ENCODE results near the gene MYO10.
"Not testable (repeated sequence)": the region's sequence is repeated elsewhere in the genome, so short reads cannot be mapped to it uniquely, and the experiment has no call there.

Gene MYO10

DNA sequence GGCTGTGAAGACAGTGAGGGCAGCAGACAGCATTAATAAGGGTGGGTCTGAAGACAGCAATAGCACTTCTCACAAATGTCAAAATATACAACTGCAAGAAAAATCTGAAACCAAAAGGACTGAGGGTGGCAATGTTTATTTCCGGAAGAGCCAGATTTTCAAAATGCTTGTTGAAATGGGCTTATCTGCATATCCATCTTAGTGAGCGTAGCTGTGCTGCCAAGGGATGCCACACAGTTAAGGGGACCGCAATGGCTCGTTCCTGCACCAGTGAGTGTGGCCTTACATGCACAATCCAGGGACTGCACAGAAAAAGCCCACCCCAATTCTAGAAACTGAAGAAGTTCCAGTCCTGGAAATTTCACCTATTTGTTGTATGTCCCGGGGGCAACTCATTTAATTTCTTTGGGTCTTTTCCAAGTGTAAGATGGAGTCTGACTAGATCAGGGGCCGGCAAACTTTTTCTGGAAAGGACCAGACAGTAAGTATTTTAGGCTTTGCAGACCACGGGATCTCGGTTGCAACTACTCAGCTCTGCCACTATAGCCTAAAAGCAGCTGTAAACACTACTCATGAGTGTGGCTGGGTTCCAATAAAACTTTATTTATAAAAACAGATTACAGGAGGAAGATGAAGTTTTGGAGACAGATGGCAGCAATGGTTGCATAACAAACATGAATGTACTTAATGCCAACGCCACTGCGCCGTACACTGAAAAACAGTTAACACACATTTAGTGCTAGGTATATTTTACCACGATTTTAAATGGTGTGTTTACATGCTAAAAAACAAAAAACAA, 154.1 kb downstream of the MYO10 start:
- no peak for DNase-seq (ENCODE audit: low read depth)

DNA sequence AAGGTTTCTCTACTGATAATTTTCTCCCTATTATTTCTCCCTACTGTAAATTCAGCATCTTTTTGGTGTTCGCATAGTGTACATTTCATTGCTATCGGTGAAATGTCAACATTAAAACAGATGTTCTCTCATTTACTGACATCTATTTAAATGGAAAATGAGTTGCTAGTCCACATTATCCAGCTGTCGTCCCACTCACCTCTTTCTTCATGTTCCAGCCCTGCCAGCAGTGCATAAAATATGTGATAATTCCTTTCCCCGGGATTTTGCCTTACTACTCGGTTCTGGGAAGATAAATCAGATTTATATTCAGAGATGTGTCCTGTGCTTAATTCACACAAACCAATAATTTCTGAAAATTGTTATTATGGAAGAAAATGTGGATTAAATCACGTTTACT, 155.8 kb downstream of the MYO10 start:
- DNase-seq (ENCODE audit: low read depth): no peak

DNA sequence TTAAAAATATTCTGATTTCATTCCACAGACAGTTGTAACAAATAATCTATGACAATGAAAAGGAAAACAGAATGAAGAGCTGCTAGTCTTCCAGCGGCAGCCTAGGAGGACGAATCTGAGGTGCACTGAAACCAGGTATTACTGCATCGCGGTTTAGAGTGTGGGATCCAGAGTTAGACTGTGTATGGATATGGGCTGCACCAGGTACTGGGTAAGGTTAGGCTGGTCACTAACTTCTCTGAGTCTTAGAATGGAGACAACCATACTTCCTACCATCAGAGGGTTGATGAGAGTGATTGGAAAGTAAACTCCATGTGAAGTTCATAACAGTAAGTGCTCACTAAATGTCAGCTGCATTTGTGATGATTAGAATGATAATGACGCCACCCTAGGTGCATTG, 158.7 kb downstream of the MYO10 start:
- DNase-seq (ENCODE audit: low read depth): no peak

DNA sequence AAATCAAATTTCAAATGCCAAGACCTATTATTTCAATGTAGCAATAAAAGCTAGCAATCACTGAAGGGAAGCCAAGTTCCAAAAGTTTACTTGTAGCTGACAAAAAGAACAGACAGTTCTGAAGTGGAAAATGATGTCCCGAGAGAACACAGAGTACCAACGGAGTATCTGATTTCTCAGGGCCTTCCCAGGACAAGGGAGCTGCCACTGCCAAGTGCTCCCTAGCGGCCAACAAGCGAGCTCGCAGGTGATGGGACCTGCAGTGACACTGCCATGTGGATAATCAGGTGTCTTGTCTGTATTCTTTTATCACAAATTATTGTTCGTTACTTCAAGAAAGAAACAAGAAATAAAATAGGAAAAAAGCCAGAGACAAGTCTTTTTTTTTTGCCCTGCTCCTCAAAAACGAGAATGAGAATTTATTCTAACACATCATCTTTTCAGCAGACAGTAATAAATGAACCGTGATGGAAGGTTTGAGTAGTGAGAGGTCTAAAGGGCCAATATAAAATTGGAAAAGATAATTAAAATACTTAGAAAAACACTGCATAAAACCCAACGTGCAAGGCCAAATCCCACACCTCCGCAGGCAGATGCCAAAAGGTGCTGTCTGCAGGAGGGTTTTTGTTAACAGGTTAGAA, 159.4 kb downstream of the MYO10 start:
- DNase-seq (ENCODE audit: low read depth): no peak

DNA sequence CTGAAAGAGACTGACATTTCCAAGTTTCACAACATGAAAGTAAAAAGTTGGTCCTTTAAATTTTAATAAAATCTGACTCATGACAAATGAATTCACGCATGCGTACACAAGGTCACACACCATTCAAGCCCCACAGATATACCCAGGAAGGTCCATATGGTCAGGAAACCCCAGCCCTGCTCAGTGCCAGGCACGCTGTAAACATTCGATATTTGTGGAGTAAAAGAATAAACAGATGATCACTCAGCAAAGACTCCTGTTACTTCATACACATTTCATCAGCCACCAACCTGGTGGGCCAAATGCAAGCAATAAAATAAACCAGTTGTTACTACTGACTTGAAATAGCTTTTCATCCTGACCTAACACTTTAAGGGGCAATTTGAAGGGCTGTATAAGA, 161.3 kb downstream of the MYO10 start:
- DNase-seq (ENCODE audit: low read depth): no peak

DNA sequence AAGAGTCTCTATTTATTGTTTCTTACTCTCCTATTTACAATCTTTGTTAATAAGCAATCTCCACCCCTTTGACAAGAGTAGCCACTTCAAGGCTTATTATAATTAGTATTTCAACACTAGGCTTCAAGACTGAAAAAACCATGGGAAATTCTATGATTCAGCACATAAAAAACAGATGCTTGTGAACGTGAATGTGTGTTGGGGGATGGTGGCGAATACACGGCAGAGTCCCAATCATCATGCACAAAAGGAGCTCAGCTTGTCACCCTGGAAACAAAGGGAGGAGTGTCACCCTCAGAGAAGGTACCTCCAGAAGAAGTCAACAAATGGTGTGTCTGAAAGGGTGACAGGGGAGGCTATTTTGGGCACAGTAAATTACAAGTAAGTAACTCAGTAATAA, 162.1 kb downstream of the MYO10 start:
- DNase-seq (ENCODE audit: low read depth): no peak

DNA sequence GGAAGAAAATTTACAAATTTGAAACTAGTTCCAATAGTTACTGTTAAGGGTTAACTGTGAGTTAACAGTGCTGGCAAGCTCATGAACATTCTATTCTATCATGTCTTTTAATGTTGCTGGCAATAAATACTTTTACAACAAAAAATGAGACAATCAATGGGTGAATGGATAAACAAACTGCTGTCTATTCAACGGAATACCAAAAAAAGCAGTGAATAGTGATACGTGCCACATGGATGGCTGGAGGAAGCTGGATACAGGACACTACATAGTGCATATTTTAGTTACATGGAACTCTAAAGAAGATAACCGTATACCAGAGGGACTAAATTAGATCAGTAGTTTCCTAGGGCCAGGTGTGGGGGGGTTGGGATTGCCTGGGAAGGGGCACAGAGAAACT, 163.5 kb downstream of the MYO10 start:
- no peak for DNase-seq (ENCODE audit: low read depth)

DNA sequence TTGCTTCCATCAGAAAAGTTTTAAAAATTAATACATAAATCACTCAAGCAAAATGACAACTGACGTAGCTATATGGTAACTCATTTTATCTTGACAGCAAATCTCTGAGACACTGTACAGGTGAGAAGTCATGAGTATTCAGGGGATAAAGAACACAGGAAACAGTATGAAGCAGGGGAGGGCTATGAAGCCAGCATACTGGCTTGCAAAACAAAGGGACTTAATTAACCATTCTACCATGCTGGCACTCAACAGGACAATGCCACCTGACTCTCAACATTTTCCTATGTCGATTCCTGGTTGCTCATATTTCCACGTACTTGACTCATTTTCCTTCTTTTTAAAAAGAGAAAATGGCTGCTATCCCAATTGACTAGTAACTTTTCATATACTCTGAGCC, 167.9 kb downstream of the MYO10 start:
- DNase-seq (ENCODE audit: low read depth): no peak

DNA sequence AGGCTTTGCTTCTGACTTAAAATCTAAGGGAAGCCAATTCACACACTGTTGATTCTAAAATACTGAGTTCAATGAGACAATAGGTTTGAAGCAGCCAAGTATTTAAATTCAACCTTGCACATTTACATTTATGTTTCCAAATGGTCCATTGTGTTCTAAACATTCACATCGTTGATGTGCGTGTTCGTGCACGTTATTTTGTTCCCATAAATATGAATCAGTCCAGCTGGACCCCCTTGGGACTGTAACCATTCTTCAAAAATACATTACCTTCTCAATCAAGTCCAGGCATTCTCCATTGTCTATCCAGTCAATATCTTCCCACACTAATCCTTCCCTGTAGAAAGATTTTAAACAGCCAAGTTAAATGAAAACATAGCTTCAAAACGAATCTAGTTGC, 172.9 kb downstream of the MYO10 start:
- DNase-seq (ENCODE audit: low read depth): no peak

DNA sequence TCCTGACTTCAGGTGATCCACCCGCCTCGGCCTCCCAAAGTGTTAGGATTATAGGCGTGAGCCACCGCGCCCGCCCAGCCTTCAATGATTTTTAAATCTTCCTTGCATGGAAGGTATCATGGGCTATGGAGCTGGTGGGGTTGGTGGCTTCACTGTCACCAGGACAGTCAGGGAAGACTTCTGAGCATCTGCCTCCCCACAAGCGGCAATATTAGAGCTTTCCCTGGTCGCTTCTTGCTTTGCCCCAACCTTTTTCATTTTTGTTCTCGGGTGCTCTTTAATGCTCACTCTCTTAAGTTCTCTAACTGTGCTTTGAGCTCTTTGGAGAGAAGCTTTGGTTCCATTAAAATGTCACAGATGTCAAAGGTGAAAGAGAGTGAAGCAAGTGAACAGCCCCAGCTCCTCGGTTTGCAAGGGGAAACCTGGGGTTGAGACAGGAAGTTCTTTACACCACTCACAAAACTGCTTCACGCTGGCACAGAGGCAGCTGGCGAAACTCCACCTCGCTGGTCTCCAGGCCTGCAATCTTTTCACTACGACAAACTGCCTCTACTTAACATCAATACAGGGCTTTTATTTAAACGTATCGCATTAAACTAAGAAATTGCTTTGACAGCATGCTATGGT, 176.8 kb downstream of the MYO10 start:
- DNase-seq (ENCODE audit: low read depth): no peak

DNA sequence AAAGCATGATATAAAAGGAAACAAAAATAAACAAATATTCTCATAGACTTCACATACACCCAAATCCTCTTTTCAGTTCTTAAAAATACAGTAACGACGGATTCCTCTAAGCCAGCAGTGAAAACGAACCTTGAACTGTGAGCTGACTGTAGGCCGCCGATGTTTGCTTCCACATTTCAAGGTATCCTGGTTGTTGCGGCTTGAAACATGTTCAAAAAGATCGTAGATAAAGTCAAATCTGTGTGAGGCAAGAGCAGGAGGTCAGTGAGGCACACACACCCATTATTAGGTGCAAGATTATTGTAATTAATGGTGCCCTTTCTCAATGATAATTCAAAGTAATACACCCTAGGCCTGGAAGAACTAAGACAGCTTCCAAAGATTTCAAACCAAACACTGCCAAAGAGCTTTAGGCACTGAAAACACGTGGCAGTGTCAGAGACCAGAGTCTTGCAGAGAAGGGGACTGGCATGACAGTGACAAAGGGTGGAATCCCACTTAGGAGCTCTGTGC, 178.0 kb downstream of the MYO10 start:
- no peak for DNase-seq (ENCODE audit: low read depth)

DNA sequence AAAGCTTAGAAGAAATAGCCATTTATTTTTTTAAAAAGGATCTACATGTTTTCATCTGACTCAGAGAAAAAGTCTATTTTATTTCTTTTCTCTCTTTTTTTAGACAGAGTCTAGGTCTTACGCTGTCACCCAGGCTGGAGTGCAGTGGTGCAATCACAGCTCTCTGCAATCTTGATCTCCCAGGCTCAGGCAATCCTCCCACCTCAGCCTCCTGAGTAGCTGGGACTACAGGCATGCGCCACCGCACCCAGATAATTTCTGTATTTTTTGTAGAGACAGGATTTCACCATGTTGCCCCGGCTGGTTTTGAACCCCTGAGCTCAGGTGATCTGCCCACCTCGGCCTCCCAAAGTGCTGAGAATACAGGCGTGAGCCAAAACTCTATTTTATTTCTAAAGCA, 178.5 kb downstream of the MYO10 start:
- not testable (repeated sequence) for DNase-seq (ENCODE audit: low read depth)

DNA sequence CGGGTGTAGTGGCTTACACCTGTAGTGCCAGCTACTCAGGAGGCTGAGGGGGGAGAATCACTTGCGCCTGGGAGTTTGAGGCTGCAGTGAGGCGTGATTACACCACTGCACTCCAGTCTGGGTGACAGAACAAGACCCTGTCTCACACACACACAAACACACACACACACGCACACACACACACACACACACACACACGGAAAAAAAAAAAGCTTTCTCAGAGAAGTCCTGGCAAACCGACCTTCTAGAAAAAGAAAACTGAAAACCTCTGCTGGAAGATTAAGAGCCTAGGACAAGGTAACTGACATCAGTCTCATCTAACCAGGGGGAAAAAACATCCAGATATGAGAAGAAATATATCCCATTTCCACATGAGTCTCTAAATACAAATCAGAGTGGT, 178.9 kb downstream of the MYO10 start:
- DNase-seq (ENCODE audit: low read depth): no peak

DNA sequence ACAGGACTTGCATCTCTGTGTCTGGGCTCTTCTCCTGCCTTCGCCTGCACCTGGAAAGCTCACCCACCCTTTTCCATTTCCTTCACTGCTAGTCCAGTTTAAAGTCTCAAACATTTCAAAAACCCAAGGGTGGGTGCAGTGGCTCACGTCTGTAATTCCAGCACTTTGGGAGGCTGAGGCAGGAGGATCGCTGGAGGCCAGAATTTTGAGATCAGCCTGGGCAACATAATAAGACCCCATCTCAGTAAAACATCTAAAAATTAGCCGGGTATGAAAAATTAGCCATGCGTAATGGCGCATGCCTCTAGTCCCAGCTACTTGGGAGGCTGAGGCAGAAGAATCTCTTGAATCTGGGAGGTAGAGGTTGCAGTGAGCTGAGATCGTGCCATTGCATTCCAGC, 179.4 kb downstream of the MYO10 start:
- DNase-seq (ENCODE audit: low read depth): no peak

DNA sequence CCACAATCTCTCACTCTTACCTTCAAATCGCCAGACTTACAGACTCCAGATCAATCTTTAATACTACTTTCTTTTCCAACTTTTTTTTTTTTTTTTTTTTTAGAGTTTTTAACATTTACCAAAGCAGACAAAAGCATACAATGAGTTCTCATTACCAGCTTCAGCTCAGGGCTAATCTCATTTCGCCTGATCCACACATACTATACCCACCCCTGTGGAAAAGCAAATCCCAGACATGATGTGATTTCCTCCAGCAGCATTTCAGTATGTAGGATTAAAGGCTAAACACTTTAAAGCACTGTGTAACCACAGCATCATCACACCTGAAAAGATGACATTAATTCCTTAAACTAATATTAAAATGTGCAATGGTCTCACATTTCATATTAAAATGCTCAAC, 180.4 kb downstream of the MYO10 start:
- DNase-seq (ENCODE audit: low read depth): no peak

DNA sequence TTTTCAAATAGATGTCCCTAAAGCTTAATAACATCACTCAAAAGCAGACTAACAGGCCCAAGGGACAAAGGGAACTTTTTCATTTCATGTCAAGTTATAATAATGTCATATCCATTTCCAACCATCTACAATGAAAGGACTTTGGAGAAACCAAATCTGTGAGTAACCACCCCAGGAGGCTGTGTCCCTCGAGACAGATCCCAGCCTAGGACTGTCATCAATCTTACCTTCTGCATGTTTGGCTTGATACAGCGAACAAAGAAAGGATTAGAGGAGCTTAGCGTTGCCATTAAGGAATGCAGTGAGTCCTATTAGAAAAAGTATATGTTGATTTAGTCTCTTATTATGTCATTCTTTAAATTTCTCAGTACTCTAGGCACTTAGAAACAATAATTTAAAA, 181.5 kb downstream of the MYO10 start:
- DNase-seq (ENCODE audit: low read depth): no peak

DNA sequence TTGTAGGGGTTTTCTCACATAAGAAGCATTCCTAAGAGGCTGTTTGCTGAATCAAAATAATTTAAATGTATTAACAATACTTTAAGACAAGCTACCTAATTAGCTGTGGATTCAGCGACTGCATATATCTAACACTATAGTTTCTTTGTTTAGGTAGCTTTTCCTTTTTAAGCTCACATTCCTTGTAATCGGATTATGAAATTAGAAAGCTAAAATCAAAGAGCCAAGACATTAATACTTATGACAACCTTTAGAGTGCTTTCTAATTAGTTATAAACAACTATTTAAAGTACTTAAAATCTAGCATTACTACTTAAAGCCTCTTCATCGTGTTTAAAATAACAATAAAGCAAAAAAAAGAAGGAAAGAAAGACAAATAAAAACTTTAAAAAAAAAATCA, 182.0 kb downstream of the MYO10 start:
- no peak for DNase-seq (ENCODE audit: low read depth)

DNA sequence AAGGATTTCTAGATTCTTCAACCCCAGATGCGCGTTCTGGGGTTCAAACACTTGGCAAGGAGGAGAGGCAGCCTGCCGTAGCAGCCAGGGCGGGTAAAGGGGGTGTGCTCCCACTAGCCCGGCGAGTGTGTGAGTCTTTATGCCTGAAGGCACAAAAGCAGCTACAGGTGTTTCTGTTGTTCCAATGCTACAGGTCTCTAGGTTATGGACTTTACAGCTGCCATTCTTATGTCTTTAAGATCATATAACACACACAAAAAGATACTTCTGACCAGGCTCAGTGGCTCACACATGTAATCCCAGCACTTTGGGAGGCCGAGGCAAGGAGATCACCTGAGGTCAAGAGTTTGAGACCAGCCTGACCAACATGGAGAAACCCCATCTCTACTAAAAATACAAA, 185.6 kb downstream of the MYO10 start:
- no peak for DNase-seq (ENCODE audit: low read depth)

DNA sequence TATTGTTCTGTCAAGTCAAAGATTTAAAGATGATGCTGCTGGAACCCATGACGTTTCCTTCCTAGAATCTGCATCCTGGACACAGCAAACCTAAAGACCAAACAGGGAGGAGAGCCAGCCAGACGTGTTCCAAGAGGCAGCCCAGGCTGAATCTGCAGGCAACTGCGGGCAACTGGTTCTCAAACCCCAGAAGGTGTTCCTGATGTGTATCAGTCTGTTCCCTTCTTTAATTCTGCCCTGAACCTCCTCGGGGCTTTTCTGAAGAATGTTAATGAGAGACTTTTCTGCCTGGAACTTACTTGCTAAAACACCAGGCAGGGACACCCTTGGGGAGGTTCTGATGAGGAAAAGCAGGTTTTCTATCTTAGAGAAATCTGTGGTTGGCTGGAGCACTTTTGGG, 186.5 kb downstream of the MYO10 start:
- no peak for DNase-seq (ENCODE audit: low read depth)

DNA sequence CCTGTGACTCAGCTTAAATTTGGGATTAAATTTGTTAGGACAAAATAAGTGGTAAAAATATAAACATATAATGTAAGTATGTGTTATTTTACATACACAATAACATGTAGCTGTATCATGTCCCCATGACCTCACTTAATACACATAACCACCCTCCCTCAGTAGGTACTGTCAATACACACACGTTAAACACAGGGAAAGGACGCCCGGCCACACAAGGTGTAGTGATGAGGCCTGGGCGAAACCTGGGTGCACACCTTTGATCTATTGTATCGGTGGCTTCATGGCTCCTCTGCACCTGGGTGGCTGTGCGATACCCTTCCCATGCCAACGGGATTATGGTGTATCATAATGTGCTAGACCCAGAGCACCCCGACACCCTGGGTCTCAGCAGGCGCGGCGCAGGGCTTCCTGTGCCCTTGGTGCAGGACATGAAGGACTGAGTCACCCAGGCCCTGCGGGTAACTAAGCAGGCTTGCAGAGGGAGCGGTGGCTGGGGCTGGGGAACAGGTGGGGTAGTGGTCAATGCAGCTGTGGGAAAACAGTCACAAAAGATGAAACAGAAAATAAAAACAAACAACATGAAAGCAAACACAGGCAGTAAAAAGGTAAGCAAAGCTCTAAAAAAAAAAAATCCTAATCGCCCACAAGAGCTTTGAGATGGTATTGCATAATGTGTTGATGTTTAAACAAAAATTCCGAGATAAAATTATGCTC, 191.8 kb downstream of the MYO10 start:
- DNase-seq (ENCODE audit: low read depth): no peak

DNA sequence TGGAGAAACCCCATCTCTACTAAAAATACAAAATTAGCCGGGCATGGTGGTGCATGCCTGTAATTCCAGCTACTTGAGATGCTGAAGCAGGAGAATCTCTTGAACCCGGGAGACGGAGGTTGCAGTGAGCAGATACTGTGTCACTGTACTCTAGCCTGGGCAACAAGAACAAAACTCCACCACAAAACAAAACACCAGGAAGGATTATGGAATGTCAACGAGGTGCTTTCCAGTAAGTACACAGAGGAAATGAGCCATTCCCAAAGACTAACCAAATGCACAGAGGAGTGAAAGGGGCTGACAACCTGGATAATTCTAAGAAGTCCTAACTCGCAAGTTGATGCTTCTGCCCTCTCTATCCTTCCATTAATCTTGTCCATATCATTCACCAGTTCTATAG, 193.2 kb downstream of the MYO10 start:
- no peak for DNase-seq (ENCODE audit: low read depth)

DNA sequence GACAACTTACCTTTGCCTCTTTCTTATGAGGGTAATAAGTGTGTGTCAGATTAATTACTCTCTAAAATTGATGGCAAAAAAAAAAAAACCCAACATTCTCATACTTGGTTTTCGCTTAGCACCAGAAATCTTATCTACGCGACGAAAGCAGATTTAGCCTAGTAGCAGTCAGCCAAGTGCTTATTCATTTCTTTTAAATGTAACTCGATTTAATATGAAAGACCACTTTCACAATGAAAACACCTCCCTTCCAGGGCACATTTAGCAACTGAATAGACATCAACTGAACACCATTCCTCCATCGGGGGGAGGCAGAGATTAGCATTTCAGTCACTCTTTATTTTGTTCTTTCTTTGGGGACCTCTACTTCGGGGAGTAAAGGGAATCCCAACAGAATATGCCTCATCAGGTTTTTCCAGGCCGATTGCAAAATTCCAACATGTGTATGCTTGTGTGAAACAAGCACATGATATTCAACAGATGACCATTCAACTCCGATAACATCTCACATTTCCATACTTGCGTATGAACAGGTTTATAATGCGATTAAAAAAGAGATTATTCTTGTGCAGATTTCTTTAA, 195.2 kb downstream of the MYO10 start:
- no peak for DNase-seq (ENCODE audit: low read depth)
